Measurements from ENCODE around the gene TADA2B.
"Not testable (repeated sequence)": the region's sequence is repeated elsewhere in the genome, so short reads cannot be mapped to it uniquely, and the experiment has no call there.

DNA sequence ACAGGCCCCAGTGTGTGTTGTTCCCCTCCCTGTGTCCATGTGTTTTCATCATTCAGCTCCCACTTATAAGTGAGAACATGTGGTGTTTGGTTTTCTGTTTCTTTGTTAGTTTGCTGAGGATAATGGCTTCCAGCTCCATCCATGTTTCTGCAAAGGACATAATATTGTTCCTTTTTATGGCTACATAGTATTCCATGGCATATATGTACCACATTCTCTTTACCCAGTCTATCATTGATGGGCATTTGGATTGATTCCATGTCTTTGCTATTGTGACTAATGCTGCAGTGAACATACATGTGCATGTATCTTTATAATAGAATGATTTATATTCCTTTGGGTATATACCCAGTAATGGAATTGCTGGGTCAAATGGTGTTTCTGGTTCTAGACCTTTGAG is 36.3 kb downstream of the TADA2B start:
- TF ChIP-seq, protein P1, sequence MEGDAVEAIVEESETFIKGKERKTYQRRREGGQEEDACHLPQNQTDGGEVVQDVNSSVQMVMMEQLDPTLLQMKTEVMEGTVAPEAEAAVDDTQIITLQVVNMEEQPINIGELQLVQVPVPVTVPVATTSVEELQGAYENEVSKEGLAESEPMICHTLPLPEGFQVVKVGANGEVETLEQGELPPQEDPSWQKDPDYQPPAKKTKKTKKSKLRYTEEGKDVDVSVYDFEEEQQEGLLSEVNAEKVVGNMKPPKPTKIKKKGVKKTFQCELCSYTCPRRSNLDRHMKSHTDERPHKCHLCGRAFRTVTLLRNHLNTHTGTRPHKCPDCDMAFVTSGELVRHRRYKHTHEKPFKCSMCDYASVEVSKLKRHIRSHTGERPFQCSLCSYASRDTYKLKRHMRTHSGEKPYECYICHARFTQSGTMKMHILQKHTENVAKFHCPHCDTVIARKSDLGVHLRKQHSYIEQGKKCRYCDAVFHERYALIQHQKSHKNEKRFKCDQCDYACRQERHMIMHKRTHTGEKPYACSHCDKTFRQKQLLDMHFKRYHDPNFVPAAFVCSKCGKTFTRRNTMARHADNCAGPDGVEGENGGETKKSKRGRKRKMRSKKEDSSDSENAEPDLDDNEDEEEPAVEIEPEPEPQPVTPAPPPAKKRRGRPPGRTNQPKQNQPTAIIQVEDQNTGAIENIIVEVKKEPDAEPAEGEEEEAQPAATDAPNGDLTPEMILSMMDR (conservative IDR thresholded peaks at IDR 0.05; ENCODE audit: low read length) = not testable (repeated sequence)
- TF ChIP-seq EZH2phosphoT487 (IDR thresholded peaks at IDR 0.05; ENCODE audit: borderline replicate concordance) = not testable (repeated sequence)

Data from Loucy (cell line).